Upper lobe of left lung (tissue), 4 donors: Measurements from ENCODE around the gene NSG2.

Source experiments
- CTCF ChIP-seq, 6 experiments: fragments of 450-650 bp in 4 of 6; fragments of 200-600 bp in 2 of 6; sonication (generic) in 2 of 6; IDR thresholded peaks; one replicate each; pipeline ENCODE4 v1.5.1; 2016 to 2019; ENCODE audit warnings: antibody characterized with exemption in 6 of 6
- POLR2A ChIP-seq, 4 donors: fragments of 450-650 bp; IDR thresholded peaks; one replicate each; pipeline ENCODE4 v1.5.1; 2016 to 2017; ENCODE audit warnings: antibody characterized with exemption in 4 of 4, mild to moderate bottlenecking in 2 of 4

- TF ChIP-seq CTCF (IDR thresholded peaks at IDR 0.05) (no peak), POLR2A (IDR thresholded peaks at IDR 0.05) (no peak)
Observed at GRCh38 chr5:174057206-174057605, 11.7 kb downstream of the NSG2 start.
